GM19455 (cell line): ENCODE results near the gene TMEM123.
"Not testable (repeated sequence)": the region's sequence is repeated elsewhere in the genome, so short reads cannot be mapped to it uniquely, and the experiment has no call there.

Experiments used
- ATAC-seq: cut with Tn5 transposase; IDR thresholded peaks from one replicate; pipeline ENCODE4 v1.9.1; 2021; ENCODE audit not compliant: unreplicated experiment

Gene TMEM123

GRCh38 chr11:102449651-102450570, 2.7 kb downstream of the TMEM123 start:
- no peak for ATAC-seq

- no peak for ATAC-seq
Observed at GRCh38 chr11:102448869-102449224, 3.7 kb downstream of the TMEM123 start.

GRCh38 chr11:102447941-102448868, 4.4 kb downstream of the TMEM123 start:
- no peak for ATAC-seq

GRCh38 chr11:102447193-102447592, 5.4 kb downstream of the TMEM123 start:
- ATAC-seq: no peak

GRCh38 chr11:102446606-102447005, 6.0 kb downstream of the TMEM123 start:
- no peak for ATAC-seq

GRCh38 chr11:102444693-102445092, 7.9 kb downstream of the TMEM123 start:
- not testable (repeated sequence) for ATAC-seq

GRCh38 chr11:102444142-102444541, 8.4 kb downstream of the TMEM123 start:
- ATAC-seq: not testable (repeated sequence)

- not testable (repeated sequence) for ATAC-seq
Observed at GRCh38 chr11:102439063-102439363, 13.6 kb downstream of the TMEM123 start.

GRCh38 chr11:102438311-102439062, 14.1 kb downstream of the TMEM123 start:
- ATAC-seq: no peak

GRCh38 chr11:102437727-102438126, 14.8 kb downstream of the TMEM123 start:
- no peak for ATAC-seq

- no peak for ATAC-seq
Observed at GRCh38 chr11:102436976-102437375, 15.6 kb downstream of the TMEM123 start.

- no peak for ATAC-seq
Observed at GRCh38 chr11:102436561-102436960, 16.0 kb downstream of the TMEM123 start.

GRCh38 chr11:102435688-102436087, 16.9 kb downstream of the TMEM123 start:
- ATAC-seq: no peak

- ATAC-seq: not testable (repeated sequence)
Observed at GRCh38 chr11:102433571-102433970, 19.0 kb downstream of the TMEM123 start.

GRCh38 chr11:102432560-102432959, 20.0 kb downstream of the TMEM123 start:
- not testable (repeated sequence) for ATAC-seq

GRCh38 chr11:102431404-102431803, 21.2 kb downstream of the TMEM123 start:
- no peak for ATAC-seq

GRCh38 chr11:102430158-102430836, 22.3 kb downstream of the TMEM123 start:
- ATAC-seq: peak; percentile 84

- ATAC-seq: peak; percentile 2
Observed at GRCh38 chr11:102429691-102430090, 22.9 kb downstream of the TMEM123 start.

- no peak for ATAC-seq
Observed at GRCh38 chr11:102429226-102429625, 23.3 kb downstream of the TMEM123 start.

- ATAC-seq: no peak
Observed at GRCh38 chr11:102428696-102429095, 23.9 kb downstream of the TMEM123 start.

GRCh38 chr11:102427068-102427467, 25.5 kb downstream of the TMEM123 start:
- ATAC-seq: no peak
